ENCODE results near the gene CALHM5.

DNA sequence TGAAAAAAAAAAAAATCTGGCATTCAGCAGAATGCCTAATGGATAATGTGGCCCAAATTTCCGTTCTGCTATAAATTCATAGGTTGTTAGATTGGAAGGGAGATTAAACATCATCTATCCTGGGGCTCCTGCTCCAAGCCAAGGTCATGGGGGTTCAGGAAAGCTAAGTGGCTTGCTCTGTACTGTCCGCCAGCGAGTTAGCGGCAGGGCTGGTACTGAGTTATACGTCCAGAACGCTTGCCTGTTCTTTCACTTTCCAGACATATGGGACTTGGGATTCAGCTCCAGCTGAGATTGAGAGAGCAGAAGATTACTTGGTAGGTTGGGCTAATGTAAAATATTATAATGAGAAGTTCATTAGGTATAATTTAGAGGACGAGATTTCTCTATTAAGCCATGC is 60.7 kb downstream of the CALHM5 start:
- no peak for TF ChIP-seq POLR2A (IDR thresholded peaks at IDR 0.05; ENCODE audit: low read depth, low read length)
- TF ChIP-seq, protein P1, sequence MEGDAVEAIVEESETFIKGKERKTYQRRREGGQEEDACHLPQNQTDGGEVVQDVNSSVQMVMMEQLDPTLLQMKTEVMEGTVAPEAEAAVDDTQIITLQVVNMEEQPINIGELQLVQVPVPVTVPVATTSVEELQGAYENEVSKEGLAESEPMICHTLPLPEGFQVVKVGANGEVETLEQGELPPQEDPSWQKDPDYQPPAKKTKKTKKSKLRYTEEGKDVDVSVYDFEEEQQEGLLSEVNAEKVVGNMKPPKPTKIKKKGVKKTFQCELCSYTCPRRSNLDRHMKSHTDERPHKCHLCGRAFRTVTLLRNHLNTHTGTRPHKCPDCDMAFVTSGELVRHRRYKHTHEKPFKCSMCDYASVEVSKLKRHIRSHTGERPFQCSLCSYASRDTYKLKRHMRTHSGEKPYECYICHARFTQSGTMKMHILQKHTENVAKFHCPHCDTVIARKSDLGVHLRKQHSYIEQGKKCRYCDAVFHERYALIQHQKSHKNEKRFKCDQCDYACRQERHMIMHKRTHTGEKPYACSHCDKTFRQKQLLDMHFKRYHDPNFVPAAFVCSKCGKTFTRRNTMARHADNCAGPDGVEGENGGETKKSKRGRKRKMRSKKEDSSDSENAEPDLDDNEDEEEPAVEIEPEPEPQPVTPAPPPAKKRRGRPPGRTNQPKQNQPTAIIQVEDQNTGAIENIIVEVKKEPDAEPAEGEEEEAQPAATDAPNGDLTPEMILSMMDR (IDR thresholded peaks at IDR 0.05 in 2 of 3, conservative IDR thresholded peaks at IDR 0.05 in 1 of 3; ENCODE audit: control insufficient read depth in 2 of 3, extremely low read depth in 1 of 3, insufficient read depth in 1 of 3, low read depth in 3 of 3, low read length in 3 of 3) = no peak
- TF ChIP-seq NRF1 (conservative IDR thresholded peaks at IDR 0.05; ENCODE audit: low read depth, low read length) = no peak
- TF ChIP-seq POLR2AphosphoS5 (IDR thresholded peaks at IDR 0.05; ENCODE audit: low read length) = no peak
- no peak for TF ChIP-seq SP1 (IDR thresholded peaks at IDR 0.05; ENCODE audit: low read depth, low read length)
- TF ChIP-seq, protein P2, sequence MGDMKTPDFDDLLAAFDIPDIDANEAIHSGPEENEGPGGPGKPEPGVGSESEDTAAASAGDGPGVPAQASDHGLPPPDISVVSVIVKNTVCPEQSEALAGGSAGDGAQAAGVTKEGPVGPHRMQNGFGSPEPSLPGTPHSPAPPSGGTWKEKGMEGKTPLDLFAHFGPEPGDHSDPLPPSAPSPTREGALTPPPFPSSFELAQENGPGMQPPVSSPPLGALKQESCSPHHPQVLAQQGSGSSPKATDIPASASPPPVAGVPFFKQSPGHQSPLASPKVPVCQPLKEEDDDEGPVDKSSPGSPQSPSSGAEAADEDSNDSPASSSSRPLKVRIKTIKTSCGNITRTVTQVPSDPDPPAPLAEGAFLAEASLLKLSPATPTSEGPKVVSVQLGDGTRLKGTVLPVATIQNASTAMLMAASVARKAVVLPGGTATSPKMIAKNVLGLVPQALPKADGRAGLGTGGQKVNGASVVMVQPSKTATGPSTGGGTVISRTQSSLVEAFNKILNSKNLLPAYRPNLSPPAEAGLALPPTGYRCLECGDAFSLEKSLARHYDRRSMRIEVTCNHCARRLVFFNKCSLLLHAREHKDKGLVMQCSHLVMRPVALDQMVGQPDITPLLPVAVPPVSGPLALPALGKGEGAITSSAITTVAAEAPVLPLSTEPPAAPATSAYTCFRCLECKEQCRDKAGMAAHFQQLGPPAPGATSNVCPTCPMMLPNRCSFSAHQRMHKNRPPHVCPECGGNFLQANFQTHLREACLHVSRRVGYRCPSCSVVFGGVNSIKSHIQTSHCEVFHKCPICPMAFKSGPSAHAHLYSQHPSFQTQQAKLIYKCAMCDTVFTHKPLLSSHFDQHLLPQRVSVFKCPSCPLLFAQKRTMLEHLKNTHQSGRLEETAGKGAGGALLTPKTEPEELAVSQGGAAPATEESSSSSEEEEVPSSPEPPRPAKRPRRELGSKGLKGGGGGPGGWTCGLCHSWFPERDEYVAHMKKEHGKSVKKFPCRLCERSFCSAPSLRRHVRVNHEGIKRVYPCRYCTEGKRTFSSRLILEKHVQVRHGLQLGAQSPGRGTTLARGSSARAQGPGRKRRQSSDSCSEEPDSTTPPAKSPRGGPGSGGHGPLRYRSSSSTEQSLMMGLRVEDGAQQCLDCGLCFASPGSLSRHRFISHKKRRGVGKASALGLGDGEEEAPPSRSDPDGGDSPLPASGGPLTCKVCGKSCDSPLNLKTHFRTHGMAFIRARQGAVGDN (IDR thresholded peaks at IDR 0.05) = no peak
- TF ChIP-seq, protein P3, sequence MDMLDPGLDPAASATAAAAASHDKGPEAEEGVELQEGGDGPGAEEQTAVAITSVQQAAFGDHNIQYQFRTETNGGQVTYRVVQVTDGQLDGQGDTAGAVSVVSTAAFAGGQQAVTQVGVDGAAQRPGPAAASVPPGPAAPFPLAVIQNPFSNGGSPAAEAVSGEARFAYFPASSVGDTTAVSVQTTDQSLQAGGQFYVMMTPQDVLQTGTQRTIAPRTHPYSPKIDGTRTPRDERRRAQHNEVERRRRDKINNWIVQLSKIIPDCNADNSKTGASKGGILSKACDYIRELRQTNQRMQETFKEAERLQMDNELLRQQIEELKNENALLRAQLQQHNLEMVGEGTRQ (IDR thresholded peaks at IDR 0.05; ENCODE audit: borderline replicate concordance, low read depth, low read length) = no peak
- TF ChIP-seq, protein P4, sequence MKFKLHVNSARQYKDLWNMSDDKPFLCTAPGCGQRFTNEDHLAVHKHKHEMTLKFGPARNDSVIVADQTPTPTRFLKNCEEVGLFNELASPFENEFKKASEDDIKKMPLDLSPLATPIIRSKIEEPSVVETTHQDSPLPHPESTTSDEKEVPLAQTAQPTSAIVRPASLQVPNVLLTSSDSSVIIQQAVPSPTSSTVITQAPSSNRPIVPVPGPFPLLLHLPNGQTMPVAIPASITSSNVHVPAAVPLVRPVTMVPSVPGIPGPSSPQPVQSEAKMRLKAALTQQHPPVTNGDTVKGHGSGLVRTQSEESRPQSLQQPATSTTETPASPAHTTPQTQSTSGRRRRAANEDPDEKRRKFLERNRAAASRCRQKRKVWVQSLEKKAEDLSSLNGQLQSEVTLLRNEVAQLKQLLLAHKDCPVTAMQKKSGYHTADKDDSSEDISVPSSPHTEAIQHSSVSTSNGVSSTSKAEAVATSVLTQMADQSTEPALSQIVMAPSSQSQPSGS (IDR thresholded peaks at IDR 0.05; ENCODE audit: low read length) = no peak
- TF ChIP-seq GABPA (IDR thresholded peaks at IDR 0.05; ENCODE audit: low read depth) = no peak
- TF ChIP-seq, protein P5, sequence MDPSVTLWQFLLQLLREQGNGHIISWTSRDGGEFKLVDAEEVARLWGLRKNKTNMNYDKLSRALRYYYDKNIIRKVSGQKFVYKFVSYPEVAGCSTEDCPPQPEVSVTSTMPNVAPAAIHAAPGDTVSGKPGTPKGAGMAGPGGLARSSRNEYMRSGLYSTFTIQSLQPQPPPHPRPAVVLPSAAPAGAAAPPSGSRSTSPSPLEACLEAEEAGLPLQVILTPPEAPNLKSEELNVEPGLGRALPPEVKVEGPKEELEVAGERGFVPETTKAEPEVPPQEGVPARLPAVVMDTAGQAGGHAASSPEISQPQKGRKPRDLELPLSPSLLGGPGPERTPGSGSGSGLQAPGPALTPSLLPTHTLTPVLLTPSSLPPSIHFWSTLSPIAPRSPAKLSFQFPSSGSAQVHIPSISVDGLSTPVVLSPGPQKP (IDR thresholded peaks at IDR 0.05; ENCODE audit: low read depth, low read length) = no peak
- TF ChIP-seq FOS (IDR thresholded peaks at IDR 0.05; ENCODE audit: borderline replicate concordance, extremely low read depth, insufficient read length) = no peak
- TF ChIP-seq, protein P6, sequence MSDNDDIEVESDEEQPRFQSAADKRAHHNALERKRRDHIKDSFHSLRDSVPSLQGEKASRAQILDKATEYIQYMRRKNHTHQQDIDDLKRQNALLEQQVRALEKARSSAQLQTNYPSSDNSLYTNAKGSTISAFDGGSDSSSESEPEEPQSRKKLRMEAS (IDR thresholded peaks at IDR 0.05; ENCODE audit: low read depth, low read length) = no peak
